Karpas-422 (cell line): ENCODE measurements around the gene ADK. TPM values are rescaled to one million over a fixed set of nuclear protein-coding genes. Genes with fewer than 3 reads are reported as not detected.

Source experiments
- DNase-seq: peaks from one replicate; pipeline ENCODE4 v3.0.0-alpha.2; 2015
- H2AFZ ChIP-seq: fragments of 200-600 bp; sonication (generic); 2 replicates; pipeline ENCODE4 v1.6.1; 2014; ENCODE audit warnings: antibody characterized with exemption, low read length, mixed read lengths
- H3K27ac ChIP-seq: fragments of 200-600 bp; sonication (generic); 2 replicates; pipeline ENCODE4 v1.5.1; 2014; ENCODE audit warnings: mild to moderate bottlenecking, low read length, moderate library complexity
- H3K27me3 ChIP-seq: fragments of 200-600 bp; sonication (generic); 2 replicates; pipeline ENCODE4 v1.6.1; 2014; ENCODE audit warnings: low read length, mixed read lengths
- H3K36me3 ChIP-seq: fragments of 200-600 bp; sonication (generic); 2 replicates; pipeline ENCODE4 v1.6.1; 2014; ENCODE audit warnings: low read length, mixed read lengths; ENCODE audit not compliant: insufficient read depth
- H3K4me1 ChIP-seq: fragments of 200-600 bp; sonication (generic); 2 replicates; pipeline ENCODE4 v1.6.1; 2014; ENCODE audit warnings: mild to moderate bottlenecking, low read length, mixed read lengths
- H3K4me2 ChIP-seq: fragments of 200-600 bp; sonication (generic); 2 replicates; pipeline ENCODE4 v1.6.1; 2014; ENCODE audit warnings: low read length, low read depth, mild to moderate bottlenecking; ENCODE audit not compliant: poor library complexity, severe bottlenecking
- H3K4me3 ChIP-seq: fragments of 200-600 bp; sonication (generic); 2 replicates; pipeline ENCODE4 v1.5.1; 2014; ENCODE audit warnings: mild to moderate bottlenecking, antibody characterized with exemption, low read length, mixed read lengths
- H3K79me2 ChIP-seq: fragments of 200-600 bp; sonication (generic); 2 replicates; pipeline ENCODE4 v1.6.1; 2014; ENCODE audit warnings: mild to moderate bottlenecking, low read length, mixed read lengths
- H3K9ac ChIP-seq: fragments of 200-600 bp; sonication (generic); 2 replicates; pipeline ENCODE4 v1.6.0; 2014; ENCODE audit warnings: low read length
- H3K9me2 ChIP-seq: fragments of 200-600 bp; sonication (generic), shearing (Covaris generic); replicated peaks from 2 replicates; pipeline ENCODE4 v1.6.0; 2014; ENCODE audit warnings: mild to moderate bottlenecking, low read length, moderate library complexity; ENCODE audit not compliant: insufficient read depth
- H3K9me3 ChIP-seq: fragments of 300-700, 200-600 bp; sonication (generic); 2 replicates; pipeline ENCODE4 v1.6.1; 2014; ENCODE audit warnings: low read length, mixed read lengths
- H4K20me1 ChIP-seq: fragments of 200-600 bp; sonication (generic); 2 replicates; pipeline ENCODE4 v1.6.1; 2014; ENCODE audit warnings: mild to moderate bottlenecking, antibody characterized with exemption, low read length, low read depth; ENCODE audit not compliant: insufficient read depth
- total RNA-seq: library from RNA; depleted of rRNA; stranded (reverse); fragments of >200 nt; shearing (Covaris generic); gene quantifications from 2 replicates; pipeline ENCODE4 v1.2.3, GENCODE V29; 2014; ENCODE audit warnings: low replicate concordance

ADK gene
- total RNA-seq, 1 experiment from 2014 or later, result 41.4 TPM

DNA sequence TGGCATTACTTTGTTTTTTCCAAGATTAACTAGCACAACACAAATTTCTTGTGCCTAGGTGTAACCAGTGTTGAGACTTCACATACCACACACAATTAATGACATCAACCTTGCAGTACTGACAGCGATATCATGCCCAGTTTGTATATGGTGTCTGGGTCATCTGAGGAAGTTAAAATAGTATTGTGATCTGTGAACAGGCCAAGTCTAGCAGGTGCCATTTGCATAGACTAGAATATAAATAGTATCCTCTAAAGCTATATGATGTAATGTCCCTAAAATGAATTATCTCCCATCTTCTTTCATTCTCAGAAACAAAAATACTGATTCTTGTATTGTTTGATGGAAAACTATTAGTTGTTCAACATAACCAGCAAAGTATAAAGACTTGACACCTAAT is 499.6 kb downstream of the ADK start:
- no peak overlapping the region for H3K9ac ChIP-seq
- no peak overlapping the region for H2AFZ ChIP-seq
- H3K9me3 ChIP-seq, result no peaks in the 10 kb centered on the region
- H3K4me3 ChIP-seq, result no peak overlapping the region
- DNase-seq, result peak; percentile 81
- peak overlapping the region; percentile 34 for H3K4me2 ChIP-seq
- no peaks in the 10 kb centered on the region for H3K79me2 ChIP-seq
- H3K9me2 ChIP-seq, result no peaks in the 10 kb centered on the region
- no peaks in the 10 kb centered on the region for H3K27me3 ChIP-seq
- peak overlapping the region; percentile 72 for H3K27ac ChIP-seq
- H4K20me1 ChIP-seq, result no peaks in the 10 kb centered on the region
- peaks cover 45% of the 10 kb centered on the region for H3K4me1 ChIP-seq
- H3K36me3 ChIP-seq, result no peaks in the 10 kb centered on the region

DNA sequence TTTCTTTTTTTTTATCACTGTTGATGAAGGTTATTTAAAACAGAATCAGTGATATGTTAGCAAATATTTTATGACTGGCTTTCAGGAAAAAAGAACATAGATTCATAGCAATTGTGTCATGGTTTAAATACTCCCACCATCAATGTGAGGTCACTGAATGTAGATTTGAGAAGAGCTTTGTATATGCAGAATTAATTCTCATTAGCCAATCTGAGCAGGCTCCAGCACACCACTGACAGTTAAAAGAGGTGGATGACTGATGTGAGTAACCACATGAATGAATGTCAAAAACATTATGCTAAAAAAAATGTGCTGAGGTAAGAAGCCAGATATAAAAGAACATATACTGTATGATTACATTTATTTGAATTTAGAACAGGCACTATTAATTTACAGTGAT is 500.5 kb downstream of the ADK start:
- no peak for DNase-seq
- Histone ChIP-seq H2AFZ (no peak overlapping the region), H3K4me1 (peaks cover 35% of the 10 kb centered on the region), H3K9me2 (no peaks in the 10 kb centered on the region), H3K9me3 (no peaks in the 10 kb centered on the region), H3K27ac (peak overlapping the region; percentile 72), H3K36me3 (no peaks in the 10 kb centered on the region), H3K9ac (no peak overlapping the region), H3K79me2 (no peaks in the 10 kb centered on the region), H3K27me3 (no peaks in the 10 kb centered on the region), H3K4me2 (no peak overlapping the region), H4K20me1 (no peaks in the 10 kb centered on the region), H3K4me3 (no peak overlapping the region)

DNA sequence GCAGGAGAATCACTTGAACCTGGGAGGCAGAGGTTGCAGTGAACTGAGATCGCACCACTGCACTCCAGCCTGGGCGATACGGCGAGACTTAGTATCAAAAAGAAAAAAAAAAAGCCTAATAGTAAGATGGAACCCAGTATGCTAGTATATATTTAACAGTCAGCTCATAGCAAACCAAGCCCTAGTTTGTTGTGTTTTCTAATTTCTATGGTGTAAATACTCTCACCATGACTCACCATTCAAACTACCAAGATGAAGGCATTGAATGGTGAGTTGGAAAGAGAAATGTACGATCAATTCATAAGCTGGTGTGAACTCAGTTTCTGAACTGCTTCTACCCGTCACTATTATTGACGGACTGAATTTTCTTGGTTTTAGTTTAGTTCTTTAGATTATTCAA is 501.6 kb downstream of the ADK start:
- H3K27me3 ChIP-seq, result no peaks in the 10 kb centered on the region
- no peaks in the 10 kb centered on the region for H3K79me2 ChIP-seq
- no peak overlapping the region for H3K27ac ChIP-seq
- DNase-seq, result no peak
- H3K9me2 ChIP-seq, result no peaks in the 10 kb centered on the region
- H3K9me3 ChIP-seq, result no peaks in the 10 kb centered on the region
- no peaks in the 10 kb centered on the region for H3K36me3 ChIP-seq
- no peak overlapping the region for H2AFZ ChIP-seq
- H3K9ac ChIP-seq, result no peak overlapping the region
- H3K4me1 ChIP-seq, result peaks cover 24% of the 10 kb centered on the region
- H4K20me1 ChIP-seq, result no peaks in the 10 kb centered on the region
- no peak overlapping the region for H3K4me2 ChIP-seq
- no peak overlapping the region for H3K4me3 ChIP-seq

DNA sequence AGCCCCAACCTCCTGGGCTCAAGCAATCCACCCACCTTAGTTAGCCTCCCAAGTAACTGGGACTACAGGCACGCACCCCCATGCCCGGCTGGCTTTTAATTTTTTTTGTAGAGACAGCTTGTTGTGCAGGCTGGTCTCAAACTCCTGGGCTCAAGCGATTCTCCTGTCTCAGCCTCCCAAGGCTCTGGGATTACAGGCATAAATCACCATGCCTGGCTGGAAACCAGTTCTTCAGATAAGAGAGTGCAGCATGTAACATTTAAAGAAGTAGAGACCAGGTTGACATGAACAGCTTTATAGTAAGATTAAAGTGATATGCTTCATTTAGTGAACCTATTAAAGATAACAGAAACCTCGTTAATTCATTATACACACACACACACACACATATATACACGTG is 507.5 kb downstream of the ADK start:
- no peak for DNase-seq
- no peaks in the 10 kb centered on the region for H3K9me2 ChIP-seq
- H2AFZ ChIP-seq, result no peak overlapping the region
- no peak overlapping the region for H3K27ac ChIP-seq
- H3K27me3 ChIP-seq, result no peaks in the 10 kb centered on the region
- peaks cover 21% of the 10 kb centered on the region for H3K4me1 ChIP-seq
- H3K4me2 ChIP-seq, result no peak overlapping the region
- no peaks in the 10 kb centered on the region for H4K20me1 ChIP-seq
- H3K9me3 ChIP-seq, result no peaks in the 10 kb centered on the region
- H3K79me2 ChIP-seq, result no peaks in the 10 kb centered on the region
- H3K9ac ChIP-seq, result no peak overlapping the region
- H3K36me3 ChIP-seq, result no peaks in the 10 kb centered on the region
- H3K4me3 ChIP-seq, result no peak overlapping the region

DNA sequence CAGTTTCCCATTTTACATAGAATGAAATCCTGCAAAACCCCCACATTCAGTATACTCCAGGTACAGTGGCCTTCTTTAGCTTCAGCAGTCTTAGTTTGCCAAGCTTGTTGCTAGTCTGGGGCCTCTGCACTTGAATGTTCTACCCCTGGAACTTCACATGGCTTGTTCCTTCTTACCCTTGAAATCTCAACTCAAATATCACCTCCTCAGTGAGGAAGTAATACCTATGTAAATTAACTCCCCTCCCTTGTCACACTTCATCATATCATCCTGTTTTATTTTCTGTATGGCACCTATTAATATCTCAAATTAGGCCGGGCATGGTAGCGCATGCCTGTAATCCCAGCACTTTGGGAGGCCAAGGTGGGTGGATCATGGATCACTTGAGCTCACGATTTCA is 511.6 kb downstream of the ADK start:
- no peak overlapping the region for H3K9ac ChIP-seq

DNA sequence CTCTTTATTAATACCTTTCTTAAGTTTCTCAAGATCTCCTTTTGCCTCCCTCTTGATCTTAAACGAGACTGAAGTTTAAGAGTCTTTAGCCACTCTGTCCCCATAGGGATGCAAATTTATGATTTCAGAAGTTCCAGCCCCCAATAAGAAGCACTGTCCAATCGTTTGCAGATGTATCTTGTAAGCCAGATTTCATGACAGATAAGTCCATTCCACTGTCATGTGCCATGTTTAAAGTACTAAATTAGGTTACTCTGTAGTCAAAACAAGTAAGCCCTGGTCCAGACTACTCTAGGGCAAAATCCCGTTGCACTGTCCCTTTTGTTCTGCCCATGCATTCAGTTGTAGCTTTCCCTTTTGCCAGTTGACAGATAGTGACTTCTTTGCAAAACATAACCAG is 518.2 kb downstream of the ADK start:
- H3K27ac ChIP-seq, result peak overlapping the region; percentile 28
- no peak overlapping the region for H3K4me3 ChIP-seq
- H3K9me3 ChIP-seq, result no peaks in the 10 kb centered on the region; the same call in 1 of the 2 replicates
- peak; percentile 62 for DNase-seq
- H3K4me1 ChIP-seq, result peaks cover 40% of the 10 kb centered on the region
- H4K20me1 ChIP-seq, result no peaks in the 10 kb centered on the region
- no peaks in the 10 kb centered on the region for H3K27me3 ChIP-seq
- peak overlapping the region; percentile 39 for H3K4me2 ChIP-seq
- peaks cover 10% of the 10 kb centered on the region for H3K36me3 ChIP-seq
- H3K9me2 ChIP-seq, result no peaks in the 10 kb centered on the region
- H3K9ac ChIP-seq, result no peak overlapping the region
- H3K79me2 ChIP-seq, result no peaks in the 10 kb centered on the region
- H2AFZ ChIP-seq, result no peak overlapping the region

More for the DNA sequence above, 511.6 kb downstream of the ADK start:
- Histone ChIP-seq H3K4me3 (no peak overlapping the region), H3K36me3 (no peaks in the 10 kb centered on the region), H4K20me1 (no peaks in the 10 kb centered on the region), H3K4me1 (peaks cover 21% of the 10 kb centered on the region), H3K9me2 (no peaks in the 10 kb centered on the region), H3K4me2 (no peak overlapping the region), H3K27me3 (no peaks in the 10 kb centered on the region), H3K79me2 (no peaks in the 10 kb centered on the region), H2AFZ (no peak overlapping the region), H3K27ac (peak overlapping the region; percentile 37), H3K9me3 (no peaks in the 10 kb centered on the region)
- no peak for DNase-seq

DNA sequence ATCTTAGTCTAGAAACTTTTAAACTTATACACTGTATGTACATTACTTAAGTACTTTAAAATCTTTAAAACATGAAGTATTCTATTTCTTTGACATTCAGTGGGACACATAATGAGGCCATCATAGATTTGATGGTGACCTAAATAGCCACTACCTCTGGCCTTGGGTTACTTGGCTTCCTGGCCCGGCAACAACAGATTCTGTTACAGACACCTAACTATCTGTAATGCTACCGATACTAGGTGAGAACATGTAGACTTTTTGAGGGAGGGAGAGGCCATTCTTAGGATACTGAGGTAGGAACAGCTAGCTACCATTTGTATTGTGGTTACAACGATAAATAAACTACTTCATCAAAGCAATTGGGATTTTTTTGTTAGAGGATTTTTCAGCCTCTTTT is 520.7 kb downstream of the ADK start:
- Histone ChIP-seq H3K4me3 (no peak overlapping the region), H3K9ac (no peak overlapping the region), H3K79me2 (no peaks in the 10 kb centered on the region), H3K36me3 (peaks cover 10% of the 10 kb centered on the region), H3K27ac (peak overlapping the region; percentile 75; the same call in 1 of the 2 replicates), H3K27me3 (no peaks in the 10 kb centered on the region), H3K4me1 (peaks cover 65% of the 10 kb centered on the region), H4K20me1 (no peaks in the 10 kb centered on the region), H3K9me2 (no peaks in the 10 kb centered on the region), H3K9me3 (no peaks in the 10 kb centered on the region; the same call in 1 of the 2 replicates), H2AFZ (no peak overlapping the region), H3K4me2 (no peak overlapping the region)
- DNase-seq, result no peak

DNA sequence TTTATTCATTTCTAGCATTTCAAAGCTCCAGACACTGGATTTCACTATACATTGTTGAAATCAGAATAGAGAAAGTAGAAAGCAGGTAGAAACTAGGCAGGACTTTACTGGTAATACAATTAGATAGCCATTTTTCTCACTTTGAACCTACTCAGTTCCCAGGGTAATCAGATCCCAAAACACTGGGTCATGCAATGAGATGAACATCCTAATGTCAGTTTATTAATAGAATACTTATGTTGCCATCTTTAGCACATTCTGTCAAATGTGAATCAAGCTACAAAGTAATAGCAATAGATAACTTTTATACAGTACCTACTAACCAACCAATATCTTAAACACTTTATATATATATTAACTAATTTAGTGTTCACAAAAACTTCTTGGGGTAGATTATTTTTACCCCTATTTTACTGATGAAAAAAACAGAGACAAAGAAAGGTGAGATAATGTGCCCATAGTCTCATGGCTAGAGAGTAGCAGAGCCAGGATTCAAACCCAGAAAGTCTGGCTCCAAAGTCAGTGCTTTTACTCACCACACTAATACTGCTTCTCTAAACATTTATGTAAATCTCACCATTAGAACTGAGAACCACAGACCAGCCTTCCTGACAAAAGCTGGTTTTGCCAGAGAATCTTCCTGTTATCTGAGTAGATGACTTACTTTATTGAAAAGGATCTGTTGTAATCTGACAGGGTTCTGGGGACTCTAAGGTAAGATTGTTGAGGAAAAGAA is 521.6 kb downstream of the ADK start:
- no peak overlapping the region for H3K4me3 ChIP-seq
- H3K36me3 ChIP-seq, result peaks cover 10% of the 10 kb centered on the region
- H3K9me2 ChIP-seq, result no peaks in the 10 kb centered on the region
- no peaks in the 10 kb centered on the region for H3K79me2 ChIP-seq
- H3K4me1 ChIP-seq, result peaks cover 74% of the 10 kb centered on the region
- no peaks in the 10 kb centered on the region; the same call in 1 of the 2 replicates for H3K9me3 ChIP-seq
- H3K27me3 ChIP-seq, result no peaks in the 10 kb centered on the region
- no peaks in the 10 kb centered on the region for H4K20me1 ChIP-seq
- peak overlapping the region; percentile 27 for H3K4me2 ChIP-seq
- no peak for DNase-seq
- peak overlapping the region; percentile 75 for H3K27ac ChIP-seq
- no peak overlapping the region for H3K9ac ChIP-seq
- H2AFZ ChIP-seq, result no peak overlapping the region
